ENCODE measurements around the gene VEPH1.

Gene VEPH1

GRCh38 chr3:157233923-157234322, 269.3 kb downstream of the VEPH1 start:
- FAIRE-seq (no peak), DNase-seq (ENCODE audit: insufficient read length, low spot score) (no peak)

- FAIRE-seq (no peak), DNase-seq (ENCODE audit: insufficient read length, low spot score) (no peak)
Observed at GRCh38 chr3:157232141-157232540, 271.1 kb downstream of the VEPH1 start.

DNA sequence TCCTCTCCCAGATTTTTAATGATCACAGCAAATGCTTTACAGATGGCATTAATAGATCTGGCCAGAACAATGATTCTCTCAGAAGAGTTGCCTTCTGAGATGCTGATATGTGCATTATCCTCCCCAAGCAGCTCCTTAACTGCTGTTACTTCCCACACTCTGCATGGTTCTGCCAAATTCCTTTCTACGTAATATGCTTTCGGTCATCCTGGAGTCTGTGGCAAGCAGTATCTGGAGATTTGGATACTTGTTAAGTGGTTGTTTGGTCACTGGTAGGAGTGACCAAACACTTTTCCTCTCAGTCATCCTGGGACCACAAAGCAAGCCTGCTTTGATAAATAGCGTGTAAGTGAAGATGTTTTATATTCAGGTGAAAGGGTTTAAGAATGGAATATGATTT, 272.1 kb downstream of the VEPH1 start:
- FAIRE-seq (no peak), DNase-seq (ENCODE audit: insufficient read length, low spot score) (no peak)

DNA sequence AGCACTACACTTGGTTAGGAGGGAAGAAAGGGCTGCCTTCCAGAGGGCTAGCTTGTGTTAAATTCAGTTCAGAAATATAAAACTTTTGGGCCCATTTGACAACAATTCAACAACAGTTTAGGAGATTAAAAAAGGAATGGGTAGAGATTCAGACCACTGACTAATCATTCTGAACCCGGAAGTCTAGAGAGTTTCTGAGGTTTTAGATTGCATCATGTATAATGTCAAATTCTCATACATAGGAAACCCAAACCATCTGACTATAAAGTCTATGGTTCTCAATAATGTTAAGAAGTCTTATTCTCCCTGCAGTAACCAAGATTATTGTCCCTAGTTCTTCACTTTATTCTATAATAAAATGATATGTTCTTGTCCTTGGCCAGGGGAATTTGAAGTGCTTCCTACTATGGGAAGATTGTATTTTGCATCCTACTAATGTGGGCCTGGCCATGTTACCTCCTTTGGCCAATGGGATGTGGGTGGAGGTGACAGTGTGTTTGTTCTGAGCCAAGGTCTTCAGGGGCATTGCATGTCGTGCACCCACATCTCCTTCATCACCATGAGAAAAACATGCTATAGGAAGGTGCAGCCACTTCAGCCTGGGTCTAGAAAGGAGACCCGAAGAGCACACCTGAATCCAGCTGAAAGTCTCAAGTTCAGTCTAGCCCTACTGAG, 276.9 kb downstream of the VEPH1 start:
- DNase-seq (ENCODE audit: insufficient read length, low spot score) = no peak
- FAIRE-seq = no peak

DNA sequence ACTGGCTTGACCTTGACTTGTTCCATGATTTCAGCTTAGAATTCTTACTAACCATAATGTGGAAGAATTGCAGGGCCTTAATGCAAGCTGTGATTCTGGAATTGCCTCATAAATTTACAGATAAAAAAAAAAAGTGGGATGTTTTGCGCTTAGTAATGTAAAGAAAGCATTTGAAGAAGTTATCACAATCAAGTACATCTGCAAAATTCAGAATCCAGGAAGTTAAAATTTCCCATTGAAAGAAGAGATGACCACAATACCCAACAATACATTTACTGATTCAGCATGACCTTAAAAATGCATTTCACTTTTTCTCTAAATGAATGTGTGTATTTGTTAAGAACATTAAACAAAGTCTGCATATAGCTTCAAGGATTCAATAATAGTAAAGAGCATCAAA, 278.2 kb downstream of the VEPH1 start:
- no peak for FAIRE-seq

GRCh38 chr3:157220883-157221282, 282.3 kb downstream of the VEPH1 start:
- FAIRE-seq (no peak), DNase-seq (ENCODE audit: insufficient read length, low spot score) (no peak)

More for the DNA sequence above, 278.2 kb downstream of the VEPH1 start:
- no peak for DNase-seq (ENCODE audit: insufficient read length, low spot score)

- DNase-seq (ENCODE audit: insufficient read length, low spot score) (no peak), FAIRE-seq (no peak)
Observed at GRCh38 chr3:157220211-157220610, 283.0 kb downstream of the VEPH1 start.

- DNase-seq (ENCODE audit: insufficient read length, low spot score) = no peak
- FAIRE-seq = no peak
Observed at GRCh38 chr3:157219215-157219614, 284.0 kb downstream of the VEPH1 start.

All from HTR-8/SVneo (cell line).